ENCODE results near the gene PARD3. TPM values are rescaled to one million over a fixed set of nuclear protein-coding genes. Genes with fewer than 3 reads are reported as not detected.
"Not testable (repeated sequence)": the region's sequence is repeated elsewhere in the genome, so short reads cannot be mapped to it uniquely, and the experiment has no call there.

Gene PARD3
- total RNA-seq, 2 donors from 2014 or later: 36.1 to 48.5 TPM

DNA sequence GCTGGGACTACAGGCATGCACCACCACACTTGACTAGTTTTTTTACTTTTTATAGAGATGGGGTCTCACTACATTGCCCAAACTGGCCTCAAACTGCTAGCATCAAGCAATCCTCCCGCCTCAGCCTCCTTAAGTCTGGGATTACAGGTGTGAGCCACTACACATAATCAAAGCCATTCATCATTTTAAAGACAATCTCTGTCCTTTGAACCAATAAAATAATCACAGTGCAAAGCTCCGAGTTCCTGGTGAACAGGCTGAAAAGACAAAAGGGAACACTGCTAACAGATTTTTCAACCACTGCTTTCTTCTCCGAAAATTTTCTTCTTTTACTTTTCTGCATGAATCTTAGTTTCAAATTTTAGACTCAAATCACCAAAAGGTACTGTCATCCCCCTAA, 58.5 kb downstream of the PARD3 start:
- ATAC-seq: no peak
- TF ChIP-seq POLR2A (IDR thresholded peaks at IDR 0.05): no peak
- no peak for TF ChIP-seq CTCF (IDR thresholded peaks at IDR 0.05)
- Histone ChIP-seq H3K27me3 (no peaks in the 10 kb centered on the region), H3K27ac (no peak overlapping the region), H3K4me3 (no peak overlapping the region), H3K4me1 (peaks cover 57% of the 10 kb centered on the region), H3K9me3 (no peaks in the 10 kb centered on the region), H3K36me3 (replicated peaks in 1 of 2; ENCODE audit: insufficient read depth in 1 of 2, low read depth in 2 of 2) (no peaks in the 10 kb centered on the region)
- WGBS, 2 donors: 76 to 85% methylated on average over 3 of the region's 3 CpGs
- no peak for DNase-seq
- intact Hi-C loops (cut with DNase I): no loop called here

GRCh38 chr10:34753014-34753757, 61.9 kb downstream of the PARD3 start:
- ATAC-seq: peak; percentile 16
- no peaks in the 10 kb centered on the region for H3K36me3 ChIP-seq (replicated peaks in 1 of 2; ENCODE audit: insufficient read depth in 1 of 2, low read depth in 2 of 2)
- H3K27ac ChIP-seq: peak overlapping the region in 3 of 4 donors; percentile 56 to 76 (median 57)
- no peak overlapping the region for H3K4me3 ChIP-seq
- WGBS, 2 donors: 34 to 39% methylated on average over 5 of the region's 5 CpGs
- peaks cover 50% of the 10 kb centered on the region for H3K4me1 ChIP-seq
- TF ChIP-seq CTCF (IDR thresholded peaks at IDR 0.05) (no peak), POLR2A (IDR thresholded peaks at IDR 0.05) (no peak)
- no peaks in the 10 kb centered on the region for H3K27me3 ChIP-seq
- H3K9me3 ChIP-seq: no peaks in the 10 kb centered on the region
- intact Hi-C loops (cut with DNase I): no loop called here
- peak in 2 of 4 donors; percentile 7 to 29 for DNase-seq

DNA sequence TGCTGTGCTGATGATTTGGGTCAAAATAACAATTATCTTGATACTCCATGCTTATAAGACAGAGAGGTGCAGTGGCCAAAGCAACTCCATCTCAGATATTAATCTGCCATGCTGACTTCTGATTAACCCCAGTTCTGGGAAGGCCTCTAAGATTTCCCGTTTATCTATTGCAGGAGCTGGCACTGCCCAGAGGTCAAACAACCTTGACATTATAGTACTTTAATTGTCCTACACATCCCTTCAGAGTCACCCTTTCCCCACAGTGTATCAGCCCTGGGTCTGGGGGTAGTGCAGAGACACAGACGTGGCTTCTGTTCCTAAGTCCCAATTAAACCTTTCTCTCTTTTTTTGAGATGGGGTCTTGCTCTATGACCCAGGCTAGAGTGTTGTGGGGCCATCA, 63.8 kb downstream of the PARD3 start:
- no peak for TF ChIP-seq POLR2A (IDR thresholded peaks at IDR 0.05)
- no peak for TF ChIP-seq CTCF (IDR thresholded peaks at IDR 0.05)

GRCh38 chr10:34750795-34751194, 64.3 kb downstream of the PARD3 start:
- peaks cover 56% of the 10 kb centered on the region for H3K4me1 ChIP-seq
- intact Hi-C loops (cut with DNase I); H3K36me3 ChIP-seq (replicated peaks in 1 of 2; ENCODE audit: insufficient read depth in 1 of 2, low read depth in 2 of 2); H3K27me3 ChIP-seq; H3K4me3 ChIP-seq; H3K9me3 ChIP-seq; H3K27ac ChIP-seq; ATAC-seq; DNase-seq: not testable (repeated sequence)
- 83 to 87% methylated on average over 7 of the region's 7 CpGs for WGBS, 2 donors

More for the DNA sequence above, 63.8 kb downstream of the PARD3 start:
- DNase-seq (no peak), ATAC-seq (no peak)
- Histone ChIP-seq H3K27ac (no peak overlapping the region), H3K4me1 (peaks cover 53% of the 10 kb centered on the region), H3K36me3 (replicated peaks in 1 of 2; ENCODE audit: insufficient read depth in 1 of 2, low read depth in 2 of 2) (no peaks in the 10 kb centered on the region), H3K9me3 (no peaks in the 10 kb centered on the region), H3K4me3 (no peak overlapping the region), H3K27me3 (no peaks in the 10 kb centered on the region)
- WGBS, 2 donors: 28 to 39% methylated on average over 2 of the region's 2 CpGs
- intact Hi-C loops (cut with DNase I): no loop called here

GRCh38 chr10:34748767-34749166, 66.3 kb downstream of the PARD3 start:
- Histone ChIP-seq H3K9me3 (no peaks in the 10 kb centered on the region), H3K27ac (no peak overlapping the region), H3K4me1 (peaks cover 47% of the 10 kb centered on the region), H3K4me3 (no peak overlapping the region), H3K27me3 (no peaks in the 10 kb centered on the region), H3K36me3 (replicated peaks in 1 of 2; ENCODE audit: insufficient read depth in 1 of 2, low read depth in 2 of 2) (no peaks in the 10 kb centered on the region)
- no peak for ATAC-seq
- 75 to 78% methylated on average over 4 of the region's 4 CpGs for WGBS, 2 donors
- intact Hi-C loops (cut with DNase I): no loop called here
- TF ChIP-seq CTCF (IDR thresholded peaks at IDR 0.05): no peak
- no peak for TF ChIP-seq POLR2A (IDR thresholded peaks at IDR 0.05)
- no peak for DNase-seq
